Cardiac atrium fibroblast (primary cell): Measurements from ENCODE around the gene DDX39A. TPM values are rescaled to one million over a fixed set of nuclear protein-coding genes. Genes with fewer than 3 reads are reported as not detected.

Experiments used
- total RNA-seq: library from RNA; depleted of rRNA; stranded (reverse); fragments of >200 nt; gene quantifications from 2 replicates; pipeline ENCODE4 v1.2.3, GENCODE V29; 2015

Gene DDX39A
- 38.3 and 47.0 TPM in 2 replicates for total RNA-seq

DNA sequence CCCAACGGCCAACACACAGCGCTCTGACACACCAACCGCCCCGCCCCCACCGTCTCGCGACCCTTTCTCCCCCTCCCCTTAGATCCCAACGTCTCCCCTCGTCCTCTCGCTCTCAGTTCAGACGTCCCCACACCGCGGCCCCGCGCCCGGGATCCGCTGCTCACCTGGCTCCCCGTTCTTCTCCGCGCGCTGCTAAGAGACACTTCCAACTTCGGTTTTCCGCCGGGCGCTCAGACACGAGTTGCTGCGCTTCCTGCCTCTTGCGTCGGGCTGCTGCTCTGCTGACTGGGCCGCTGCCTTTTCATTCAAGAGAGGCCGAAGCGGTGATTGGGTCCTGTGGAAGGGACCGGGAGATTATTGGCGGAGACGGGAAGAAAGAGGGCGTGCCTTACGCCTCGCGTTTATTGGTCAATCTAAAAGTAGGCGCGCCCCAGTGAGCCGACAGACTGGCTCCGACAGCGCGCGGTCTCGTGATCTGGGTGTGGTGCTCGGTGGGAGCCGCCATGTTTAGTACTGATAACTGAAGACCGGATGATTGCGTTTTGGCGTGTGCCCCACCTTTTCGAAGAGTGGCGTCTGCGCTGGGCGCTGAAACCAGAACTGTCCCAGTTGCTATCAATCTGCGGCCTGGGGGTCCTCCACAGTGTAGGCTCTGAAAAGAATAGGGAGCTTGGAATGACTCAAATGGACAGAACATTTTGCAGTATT is at the start of gene DDX39A:
Gene DDX39A, minus strand, starts transcription at position 236 of the 708 bp plus-strand sequence. CDS start 6,121 bp downstream, outside the sequence.

DNA sequence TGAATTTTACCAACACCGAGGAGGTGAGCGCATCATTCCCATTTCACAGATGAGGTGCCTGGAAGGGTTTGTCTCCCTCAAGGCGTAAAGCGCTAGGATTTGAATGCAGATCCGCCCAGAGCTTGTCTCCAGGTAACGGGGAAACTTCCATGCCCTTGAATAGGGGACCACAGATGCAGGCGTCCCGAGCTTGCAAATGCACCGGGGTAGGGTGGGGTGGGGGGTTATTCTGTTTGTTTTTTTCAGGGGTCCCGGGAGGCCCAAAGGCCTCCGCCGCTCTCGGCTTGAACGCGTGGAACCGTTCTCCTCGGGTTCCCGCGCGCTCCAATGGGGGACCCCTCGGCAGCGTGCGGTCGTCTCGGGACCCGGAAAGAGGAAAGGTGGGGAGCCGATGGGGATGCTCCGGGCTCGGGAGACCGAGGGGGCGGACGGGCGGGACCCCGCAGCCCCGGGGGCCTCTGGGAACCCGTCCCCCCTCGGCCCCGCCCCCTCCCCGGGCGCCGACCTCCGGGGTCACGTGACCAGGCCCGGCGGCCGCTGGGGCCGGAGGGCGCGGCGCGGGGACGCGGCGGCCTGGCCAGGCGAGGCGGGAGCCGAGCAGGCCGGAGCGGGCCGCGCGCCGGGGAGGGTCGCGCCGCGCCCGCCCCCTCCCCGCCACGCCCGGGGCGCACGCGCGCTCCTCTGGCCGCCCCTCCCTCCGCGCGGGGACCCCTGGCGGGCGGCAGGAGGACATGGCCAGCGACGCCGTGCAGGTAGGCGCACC is 13.8 kb upstream of the DDX39A start, which contains the start of gene PKN1:
Gene PKN1, plus strand, starts transcription at position 516 of the 763 bp plus-strand sequence. Its CDS starts 216 bp downstream, at position 732.

Other genes with a start within 250 kb of the DDX39A start
- 7.6 and 9.1 TPM in 2 replicates for gene ADGRL1, start 213.2 kb downstream of the DDX39A start, total RNA-seq
- gene ADGRE5, start 37.9 kb downstream of the DDX39A start, total RNA-seq: 46.8 and 64.2 TPM in 2 replicates
- 79.2 and 83.0 TPM in 2 replicates for gene PKN1, start 14.0 kb upstream of the DDX39A start, total RNA-seq
- 0.72 and 1.3 TPM in 2 replicates for gene PTGER1, start 56.0 kb upstream of the DDX39A start, total RNA-seq
- gene GIPC1, start 76.8 kb upstream of the DDX39A start, total RNA-seq: 85.5 and 90.4 TPM in 2 replicates
- 40.4 and 45.2 TPM in 2 replicates for gene DNAJB1, start 99.1 kb upstream of the DDX39A start, total RNA-seq
- gene TECR, start 110.3 kb upstream of the DDX39A start, total RNA-seq: 35.2 and 41.3 TPM in 2 replicates
- 193 and 218 TPM in 2 replicates for gene NDUFB7, start 152.7 kb upstream of the DDX39A start, total RNA-seq
- gene CLEC17A, start 163.7 kb upstream of the DDX39A start, total RNA-seq: not detected in 2 replicates